T-helper 2 cell treated with Interferon-gamma antibody and Interleukin-4, amounts not matched to agents 5 μg/mL and 100 μg/mL, for 36 hours (primary cell): ENCODE measurements around the gene SPEM2.

Experiments
- DNase-seq: peaks from one replicate; pipeline ENCODE4 v3.0.0; 2021; ENCODE audit warnings: low spot score
- H3K27ac Mint-ChIP-seq: one replicate; pipeline ENCODE4 v1.8.0; 2021; ENCODE audit warnings: mild to moderate bottlenecking, mixed read lengths
- H3K27me3 Mint-ChIP-seq: one replicate; pipeline ENCODE4 v1.8.0; 2021; ENCODE audit warnings: low read depth, mixed read lengths
- H3K36me3 Mint-ChIP-seq: one replicate; pipeline ENCODE4 v1.8.0; 2021; ENCODE audit warnings: low read depth, mixed read lengths
- H3K4me1 Mint-ChIP-seq: one replicate; pipeline ENCODE4 v1.8.0; 2021; ENCODE audit warnings: low read depth, mixed read lengths
- H3K4me3 Mint-ChIP-seq: one replicate; pipeline ENCODE4 v1.8.0; 2022; ENCODE audit warnings: mild to moderate bottlenecking, moderate library complexity, mixed read lengths
- H3K9me3 Mint-ChIP-seq: one replicate; pipeline ENCODE4 v1.8.0; 2021; ENCODE audit warnings: mixed read lengths

SPEM2 gene

DNA sequence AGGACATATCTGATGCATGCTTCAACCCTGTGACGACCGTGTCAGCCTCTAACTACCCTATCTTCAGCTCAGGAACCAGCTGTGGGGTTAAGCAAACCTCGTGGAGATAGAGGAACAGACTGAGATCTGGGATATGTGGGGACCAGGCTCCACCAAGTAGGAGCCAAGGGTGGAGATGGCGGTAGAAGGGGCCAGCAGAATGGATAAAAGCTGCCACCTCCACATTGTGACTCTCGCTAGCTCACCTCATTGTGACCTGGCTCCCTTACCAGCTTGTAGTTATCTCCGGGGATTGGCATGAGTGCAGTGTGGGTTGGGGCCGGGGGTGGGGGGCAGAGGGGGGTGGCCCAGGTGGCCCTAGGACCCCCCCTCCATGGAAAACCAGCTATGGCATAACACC, at the start of gene SPEM2:
Gene SPEM2 (plus strand): TSS at position 301 of the 400 bp plus-strand sequence. CDS start 73 bp downstream, at position 374.
- H3K9me3 Mint-ChIP-seq = no peaks in the 10 kb centered on the region
- no peaks in the 10 kb centered on the region for H3K36me3 Mint-ChIP-seq
- no peak within 1 kb of the TSS for H3K27ac Mint-ChIP-seq
- no peak for DNase-seq
- H3K27me3 Mint-ChIP-seq = no peaks in the 10 kb centered on the region
- no peak within 1 kb of the TSS for H3K4me3 Mint-ChIP-seq
- no peaks in the 10 kb centered on the region for H3K4me1 Mint-ChIP-seq

DNA sequence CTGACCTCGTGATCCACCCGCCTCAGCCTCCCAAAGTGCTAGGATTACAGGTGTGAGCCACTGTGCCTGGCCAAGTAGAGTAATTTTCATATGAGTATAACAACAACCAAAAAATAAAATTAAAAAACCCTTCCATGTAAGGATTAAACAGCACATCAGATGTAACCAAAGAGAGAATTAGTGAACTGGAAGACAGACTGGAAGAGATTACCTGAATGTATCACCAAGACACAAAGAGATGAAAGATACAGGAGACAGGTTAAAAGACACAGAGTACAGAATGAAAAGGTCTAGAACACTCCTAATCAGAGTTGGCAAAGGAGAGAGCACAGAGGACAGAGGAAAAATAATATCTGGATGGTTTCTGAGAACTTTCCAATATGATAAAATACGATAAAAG, 46.3 kb upstream of the SPEM2 start:
- H3K4me3 Mint-ChIP-seq = no peak overlapping the region

DNA sequence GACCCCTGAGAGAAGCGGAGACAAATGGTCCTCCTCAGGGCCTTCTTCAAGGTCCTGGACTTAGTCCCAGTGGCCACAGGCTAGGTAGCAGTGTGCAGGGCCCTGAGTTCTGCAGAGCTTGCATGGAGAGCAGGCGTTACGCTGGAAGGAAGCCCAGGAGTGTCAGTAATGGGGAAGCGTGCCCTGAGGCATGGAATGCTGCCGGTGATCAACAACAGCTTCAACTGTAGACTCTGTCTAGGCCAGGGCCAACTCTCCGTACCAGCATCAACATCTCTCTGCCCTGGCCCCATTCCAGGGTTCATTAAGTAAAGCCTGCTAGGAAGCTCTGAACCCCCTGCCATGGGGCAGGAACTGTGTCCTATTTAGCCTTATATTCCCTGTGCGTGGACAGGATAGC, 45.1 kb upstream of the SPEM2 start:
- no peak for DNase-seq
- Mint-ChIP-seq H3K9me3 (peaks cover 5% of the 10 kb centered on the region), H3K4me3 (no peak overlapping the region), H3K27me3 (peaks cover 37% of the 10 kb centered on the region), H3K36me3 (no peaks in the 10 kb centered on the region), H3K4me1 (peaks cover 5% of the 10 kb centered on the region), H3K27ac (no peak overlapping the region)

More for the DNA sequence above, 46.3 kb upstream of the SPEM2 start:
- DNase-seq = no peak
- peaks cover 5% of the 10 kb centered on the region for H3K9me3 Mint-ChIP-seq
- no peaks in the 10 kb centered on the region for H3K4me1 Mint-ChIP-seq
- no peaks in the 10 kb centered on the region for H3K36me3 Mint-ChIP-seq
- H3K27ac Mint-ChIP-seq = no peak overlapping the region
- H3K27me3 Mint-ChIP-seq = peaks cover 39% of the 10 kb centered on the region

DNA sequence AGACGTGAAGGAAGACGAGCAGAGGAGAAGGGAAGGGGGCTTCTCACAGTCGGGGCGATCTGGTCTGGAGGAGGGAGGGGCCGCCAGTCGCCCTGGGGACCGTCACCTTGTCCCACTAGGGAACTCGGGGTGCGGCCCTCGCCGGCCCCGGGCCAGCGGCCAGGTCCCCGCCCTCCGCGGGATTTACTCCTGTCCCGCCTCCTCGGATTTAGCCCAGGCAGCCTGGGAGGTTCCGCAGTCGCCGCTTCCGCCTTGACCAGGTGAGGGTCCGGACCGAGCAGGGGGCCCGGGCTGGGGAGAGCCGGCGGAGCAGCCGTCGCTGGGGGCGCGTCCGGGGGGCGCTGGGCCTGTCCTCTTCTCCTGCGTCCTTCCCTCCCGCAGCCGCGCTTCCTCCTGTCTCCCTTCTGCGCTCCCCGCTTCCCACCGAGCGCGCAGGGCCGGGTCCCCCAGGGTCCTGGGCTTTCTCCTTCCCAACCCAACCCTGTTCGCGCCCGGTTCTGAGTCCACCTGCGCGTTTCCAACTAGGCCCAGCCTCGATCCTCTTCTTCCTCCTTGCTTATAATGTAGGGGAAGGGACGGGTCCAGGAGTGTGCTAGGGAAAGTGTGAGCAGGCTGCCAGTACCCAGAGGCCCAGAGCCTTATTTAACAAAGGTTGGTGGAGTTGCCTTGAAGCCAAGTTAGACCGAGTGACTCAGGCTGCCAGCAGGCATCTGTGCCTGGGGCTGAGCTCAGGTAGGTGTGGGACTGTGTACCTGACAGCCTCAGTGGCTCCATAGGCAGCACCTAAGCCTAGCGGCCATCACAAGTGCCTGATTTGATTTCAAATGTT, 44.3 kb upstream of the SPEM2 start, which contains the start of gene TNK1:
Gene TNK1 (plus strand): TSS at position 235 of the 829 bp plus-strand sequence. CDS start 1,838 bp downstream, outside the sequence.
- H3K9me3 Mint-ChIP-seq = peaks cover 5% of the 10 kb centered on the region
- H3K4me3 Mint-ChIP-seq = no peak within 1 kb of the TSS
- H3K4me1 Mint-ChIP-seq = peaks cover 5% of the 10 kb centered on the region
- H3K27ac Mint-ChIP-seq = no peak within 1 kb of the TSS
- peaks cover 37% of the 10 kb centered on the region for H3K27me3 Mint-ChIP-seq
- peaks cover 3% of the 10 kb centered on the region for H3K36me3 Mint-ChIP-seq
- no peak for DNase-seq

DNA sequence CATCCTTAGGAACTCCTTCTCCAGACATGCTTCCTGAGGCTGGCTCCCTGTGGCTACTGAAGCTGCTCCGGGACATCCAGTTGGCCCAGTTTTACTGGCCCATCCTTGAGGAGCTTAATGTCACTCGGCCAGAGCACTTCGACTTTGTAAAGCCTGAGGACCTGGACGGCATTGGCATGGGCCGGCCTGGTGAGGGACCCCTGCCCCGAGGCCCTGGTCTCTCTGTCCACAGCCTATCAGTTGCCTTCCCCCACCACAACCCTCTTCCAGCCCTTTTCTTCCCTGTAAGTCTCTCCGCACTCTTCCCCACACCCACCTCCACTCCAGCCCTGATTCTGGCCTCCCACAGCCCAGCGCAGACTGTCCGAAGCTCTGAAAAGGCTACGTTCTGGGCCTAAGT, 42.5 kb upstream of the SPEM2 start:
- H3K36me3 Mint-ChIP-seq = peaks cover 10% of the 10 kb centered on the region
- H3K4me3 Mint-ChIP-seq = no peak overlapping the region
- H3K9me3 Mint-ChIP-seq = peaks cover 5% of the 10 kb centered on the region
- H3K4me1 Mint-ChIP-seq = peaks cover 5% of the 10 kb centered on the region
- H3K27ac Mint-ChIP-seq = no peak overlapping the region
- DNase-seq = no peak
- peaks cover 32% of the 10 kb centered on the region for H3K27me3 Mint-ChIP-seq

DNA sequence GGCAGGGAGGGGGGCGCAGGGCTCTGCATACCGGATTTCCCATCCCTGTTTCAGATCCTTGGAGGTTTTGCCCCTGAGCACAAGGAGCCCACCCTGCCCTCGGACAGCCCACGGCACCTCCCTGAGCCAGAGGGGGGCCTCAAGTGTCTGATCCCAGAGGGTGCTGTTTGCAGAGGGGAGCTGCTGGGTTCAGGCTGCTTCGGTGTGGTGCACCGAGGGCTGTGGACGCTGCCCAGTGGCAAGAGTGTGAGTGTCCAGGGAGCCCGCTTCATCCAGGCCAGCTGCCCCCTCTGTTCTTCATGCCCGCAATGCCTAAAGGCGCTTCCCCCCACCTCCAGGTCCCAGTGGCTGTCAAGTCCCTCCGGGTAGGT, 42.1 kb upstream of the SPEM2 start:
- no peak for DNase-seq
- no peak overlapping the region for H3K27ac Mint-ChIP-seq
- H3K4me1 Mint-ChIP-seq = peaks cover 5% of the 10 kb centered on the region
- H3K9me3 Mint-ChIP-seq = peaks cover 5% of the 10 kb centered on the region
- H3K36me3 Mint-ChIP-seq = peaks cover 11% of the 10 kb centered on the region
- no peak overlapping the region for H3K4me3 Mint-ChIP-seq
- H3K27me3 Mint-ChIP-seq = peaks cover 32% of the 10 kb centered on the region

DNA sequence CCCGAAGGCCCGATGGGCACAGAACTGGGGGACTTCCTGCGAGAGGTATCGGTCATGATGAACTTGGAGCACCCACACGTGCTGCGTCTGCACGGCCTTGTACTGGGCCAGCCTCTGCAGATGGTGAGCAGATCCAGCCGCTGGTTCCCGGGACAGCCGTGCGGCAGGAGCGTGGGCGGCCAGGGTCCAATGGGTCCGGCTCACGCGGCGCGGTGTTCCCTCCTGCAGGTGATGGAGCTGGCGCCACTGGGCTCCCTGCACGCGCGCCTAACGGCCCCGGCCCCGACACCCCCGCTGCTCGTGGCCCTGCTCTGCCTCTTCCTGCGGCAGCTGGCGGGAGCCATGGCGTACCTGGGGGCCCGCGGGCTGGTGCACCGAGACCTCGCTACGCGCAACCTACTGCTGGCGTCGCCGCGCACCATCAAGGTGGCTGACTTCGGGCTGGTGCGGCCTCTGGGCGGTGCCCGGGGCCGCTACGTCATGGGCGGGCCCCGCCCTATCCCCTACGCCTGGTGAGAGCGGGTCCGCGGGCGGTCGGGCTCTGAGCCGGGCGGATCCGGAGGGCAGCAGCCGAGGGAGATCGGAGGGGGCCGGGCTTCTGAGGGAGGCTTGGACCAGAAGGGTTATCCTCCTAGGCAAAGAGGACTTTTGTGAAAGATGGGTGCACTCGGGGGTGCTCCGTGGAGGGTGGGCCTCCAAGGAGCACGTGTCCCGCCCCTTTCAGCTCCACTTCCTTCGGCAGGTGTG, 41.5 kb upstream of the SPEM2 start:
- DNase-seq = peak; percentile 72
- H3K9me3 Mint-ChIP-seq = peaks cover 5% of the 10 kb centered on the region
- peaks cover 32% of the 10 kb centered on the region for H3K27me3 Mint-ChIP-seq
- peaks cover 5% of the 10 kb centered on the region for H3K4me1 Mint-ChIP-seq
- H3K27ac Mint-ChIP-seq = peak overlapping the region; percentile 22
- H3K36me3 Mint-ChIP-seq = peaks cover 14% of the 10 kb centered on the region
- peak overlapping the region; percentile 66 for H3K4me3 Mint-ChIP-seq

DNA sequence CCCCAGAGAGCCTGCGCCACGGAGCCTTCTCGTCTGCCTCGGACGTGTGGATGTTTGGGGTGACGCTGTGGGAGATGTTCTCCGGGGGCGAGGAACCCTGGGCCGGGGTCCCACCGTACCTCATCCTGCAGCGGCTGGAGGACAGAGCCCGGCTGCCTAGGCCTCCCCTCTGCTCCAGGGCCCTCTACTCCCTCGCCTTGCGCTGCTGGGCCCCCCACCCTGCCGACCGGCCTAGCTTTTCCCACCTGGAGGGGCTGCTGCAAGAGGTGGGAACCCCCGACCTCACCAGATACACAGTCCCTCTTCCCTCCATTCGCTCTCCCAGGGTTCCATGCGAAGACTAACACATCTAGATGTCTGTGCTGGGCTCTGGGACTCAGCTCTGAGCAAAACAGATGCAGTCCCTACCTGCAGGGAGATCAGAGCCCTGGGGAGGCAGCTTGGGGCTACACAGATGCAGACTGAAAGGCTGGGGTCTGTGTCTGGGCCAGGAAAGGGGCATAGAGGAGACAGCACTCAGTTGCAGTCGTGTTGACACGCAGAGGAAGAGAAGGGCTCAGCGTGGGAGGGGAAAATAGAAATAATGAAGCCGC, 40.8 kb upstream of the SPEM2 start:
- H3K27me3 Mint-ChIP-seq = peaks cover 26% of the 10 kb centered on the region
- H3K4me3 Mint-ChIP-seq = peak overlapping the region; percentile 66
- peaks cover 5% of the 10 kb centered on the region for H3K4me1 Mint-ChIP-seq
- no peak for DNase-seq
- H3K9me3 Mint-ChIP-seq = no peaks in the 10 kb centered on the region
- H3K27ac Mint-ChIP-seq = peak overlapping the region; percentile 65
- H3K36me3 Mint-ChIP-seq = peaks cover 19% of the 10 kb centered on the region

DNA sequence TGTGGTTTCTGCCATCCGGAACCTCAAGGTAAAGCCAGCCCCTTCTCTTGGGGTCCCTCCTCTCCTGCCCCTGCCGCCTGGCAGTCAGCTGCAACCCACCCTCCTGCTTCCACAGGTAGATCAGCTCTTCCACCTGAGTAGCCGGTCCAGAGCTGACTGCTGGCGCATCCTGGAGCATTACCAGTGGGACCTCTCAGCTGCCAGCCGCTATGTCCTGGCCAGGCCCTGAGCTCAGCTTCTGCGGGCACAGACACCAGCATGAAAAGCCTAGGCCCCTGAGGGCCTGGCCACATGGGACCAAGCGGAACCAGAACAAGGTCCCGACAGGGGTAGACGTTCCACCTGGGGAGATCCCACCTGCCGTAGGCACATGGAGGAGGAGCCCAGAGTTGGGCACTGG, 36.6 kb upstream of the SPEM2 start:
- H3K27ac Mint-ChIP-seq = no peak overlapping the region
- H3K27me3 Mint-ChIP-seq = no peaks in the 10 kb centered on the region
- H3K4me3 Mint-ChIP-seq = no peak overlapping the region
- no peak for DNase-seq
- H3K36me3 Mint-ChIP-seq = peaks cover 52% of the 10 kb centered on the region
- H3K9me3 Mint-ChIP-seq = no peaks in the 10 kb centered on the region
- peaks cover 18% of the 10 kb centered on the region for H3K4me1 Mint-ChIP-seq

DNA sequence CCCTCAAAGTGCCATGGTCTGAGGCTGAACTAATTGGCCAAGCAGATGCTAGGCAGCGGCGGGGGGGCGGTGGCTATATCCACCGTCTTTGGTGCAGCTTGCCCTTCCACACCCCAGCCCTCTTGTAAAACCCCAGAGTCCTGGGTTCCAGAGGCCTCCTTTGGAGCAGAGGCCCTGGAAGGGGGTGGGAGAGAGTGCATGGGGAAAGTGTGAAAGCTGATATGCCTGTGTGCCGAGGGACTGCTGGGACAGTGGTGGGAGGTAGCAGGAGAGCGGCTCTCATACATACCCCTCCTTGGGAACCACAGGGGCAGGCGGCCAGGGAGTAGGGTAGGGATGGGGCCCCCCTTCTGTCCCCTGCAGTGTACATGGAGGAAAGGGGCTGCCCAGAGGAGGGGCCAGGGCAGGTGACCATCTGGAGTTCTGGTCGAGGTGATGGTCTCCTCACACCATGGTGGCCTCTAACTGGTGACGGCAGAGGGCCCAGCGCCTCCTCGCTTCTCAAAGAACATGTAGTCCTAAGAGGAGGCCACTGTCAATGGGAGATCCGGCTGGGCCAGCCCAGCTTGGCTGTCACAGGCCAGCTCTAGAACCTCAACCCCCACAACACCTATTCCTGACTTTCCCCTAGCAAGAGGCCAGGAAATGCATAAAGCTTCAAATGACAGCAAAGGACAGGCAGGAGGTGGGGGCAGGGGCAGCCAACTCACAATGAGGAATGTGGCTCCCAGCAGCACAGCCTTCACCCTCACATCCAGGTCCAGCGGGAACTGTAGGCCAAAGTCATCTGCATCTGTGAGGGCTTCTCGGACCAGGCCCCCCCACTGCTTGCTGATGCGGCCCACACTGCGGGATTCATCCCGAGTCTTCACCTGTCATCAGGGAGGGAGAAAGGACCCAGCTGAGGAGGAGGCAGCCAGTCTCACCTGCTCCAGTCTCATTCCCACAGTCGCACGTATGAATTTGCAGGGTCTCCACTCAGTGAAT, 35.2 kb upstream of the SPEM2 start:
- H3K4me1 Mint-ChIP-seq = peaks cover 17% of the 10 kb centered on the region
- no peaks in the 10 kb centered on the region for H3K9me3 Mint-ChIP-seq
- no peak overlapping the region for H3K27ac Mint-ChIP-seq
- H3K4me3 Mint-ChIP-seq = no peak overlapping the region
- H3K36me3 Mint-ChIP-seq = peaks cover 52% of the 10 kb centered on the region
- DNase-seq = no peak
- no peaks in the 10 kb centered on the region for H3K27me3 Mint-ChIP-seq

DNA sequence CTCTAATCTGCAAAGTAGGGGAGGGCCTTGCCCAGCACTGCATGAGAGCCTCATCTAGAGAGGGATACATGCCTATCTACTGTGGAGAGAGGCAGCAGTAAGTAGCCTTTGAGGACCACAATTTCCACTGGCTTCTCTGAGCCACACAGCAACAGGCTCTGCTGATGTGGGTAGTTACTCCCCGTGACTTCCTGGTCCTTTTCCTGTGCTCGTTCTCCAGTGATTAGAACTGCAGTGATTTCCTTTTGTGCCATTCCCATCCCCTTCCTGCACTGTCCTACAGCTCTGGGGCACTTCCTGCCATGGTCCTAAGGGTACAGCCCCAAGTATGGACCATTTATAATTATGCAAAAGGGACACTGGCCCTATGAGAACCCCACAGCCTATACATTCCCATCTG, 34.1 kb upstream of the SPEM2 start:
- Mint-ChIP-seq H3K27ac (no peak overlapping the region), H3K36me3 (peaks cover 49% of the 10 kb centered on the region), H3K4me3 (peak overlapping the region; percentile 13), H3K27me3 (no peaks in the 10 kb centered on the region), H3K4me1 (peaks cover 20% of the 10 kb centered on the region), H3K9me3 (no peaks in the 10 kb centered on the region)
- DNase-seq = no peak

DNA sequence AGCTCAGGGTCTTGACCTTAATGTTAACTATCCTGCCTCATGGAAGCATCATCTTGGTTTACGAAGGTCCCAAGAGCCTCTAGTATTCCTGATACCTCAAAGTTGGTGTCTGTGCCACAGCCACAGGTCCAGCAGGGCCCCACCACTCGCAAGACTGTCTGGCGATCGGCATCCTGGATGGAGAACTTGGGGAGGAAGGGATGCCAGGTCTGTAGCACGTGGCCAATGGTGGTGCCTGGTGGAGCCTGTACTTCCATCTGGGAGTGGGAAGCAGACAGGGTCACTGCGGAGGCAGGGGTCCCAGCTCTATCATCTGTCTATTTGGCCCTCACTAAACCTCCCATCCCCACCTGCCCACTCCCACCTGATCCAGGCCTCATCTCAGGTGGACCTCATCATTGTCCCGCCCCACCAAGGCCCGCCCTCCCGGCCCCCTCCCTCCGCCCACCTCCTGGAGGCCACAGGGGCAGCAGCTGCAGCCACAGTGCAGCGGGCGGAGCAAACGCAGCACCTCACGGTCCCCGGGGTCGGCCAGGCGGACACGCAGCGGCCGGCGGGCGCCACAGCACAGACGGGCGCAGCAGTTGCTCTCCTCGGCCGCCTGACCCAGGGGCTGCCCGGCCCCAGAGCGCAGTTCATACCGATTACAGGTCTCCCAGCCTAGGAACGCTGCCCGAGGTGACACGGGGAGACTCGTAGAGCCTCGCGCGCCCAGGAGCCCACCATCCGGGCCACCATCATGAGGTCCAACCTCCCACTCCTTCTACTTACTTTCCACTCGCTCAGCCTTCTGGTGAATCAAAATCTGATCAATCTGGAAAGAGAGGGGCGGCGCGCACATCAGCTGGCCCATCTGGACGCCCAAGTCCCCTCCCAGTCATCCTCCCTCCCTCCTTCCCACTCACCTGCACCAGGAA, 32.5 kb upstream of the SPEM2 start:
- Mint-ChIP-seq H3K9me3 (no peaks in the 10 kb centered on the region), H3K4me1 (peaks cover 20% of the 10 kb centered on the region), H3K36me3 (peaks cover 42% of the 10 kb centered on the region), H3K27me3 (no peaks in the 10 kb centered on the region), H3K4me3 (peak overlapping the region; percentile 97), H3K27ac (peak overlapping the region; percentile 65)
- no peak for DNase-seq
